Tibial artery (tissue), 4 donors: ENCODE measurements around the gene SRRM2.

Experiments used
- DNase-seq, 2 donors: peaks; one replicate each; pipeline ENCODE4 v3.0.0-alpha.2; 2019
- H3K27ac ChIP-seq, 2 donors: fragments of 200-600 bp; sonication (generic) in 1 of 2; 1 replicate in 1 of 2; 2 replicates in 1 of 2; pipeline ENCODE4 v1.5.1; 2018 to 2019; ENCODE audit warnings: mild to moderate bottlenecking in 1 of 2
- H3K27me3 ChIP-seq, 2 donors: fragments of 200-600 bp; sonication (generic) in 1 of 2; one replicate each; pipeline versions ENCODE4 v1.5.1 to v1.6.0; 2016 to 2019
- H3K36me3 ChIP-seq, 3 donors: fragments of 200-600 bp; sonication (generic) in 2 of 3; one replicate each; pipeline ENCODE4 v1.5.1; 2016 to 2019; ENCODE audit warnings: mild to moderate bottlenecking in 2 of 3
- H3K4me1 ChIP-seq, 4 donors: fragments of 200-600 bp; sonication (generic) in 2 of 4; 1 replicate in 3 of 4; 2 replicates in 1 of 4; pipeline ENCODE4 v1.5.1; 2016 to 2019
- H3K4me3 ChIP-seq, 2 donors: fragments of 200-600 bp; sonication (generic) in 1 of 2; 1 replicate in 1 of 2; 2 replicates in 1 of 2; pipeline ENCODE4 v1.5.1; 2018 to 2019; ENCODE audit warnings: mild to moderate bottlenecking in 2 of 2
- H3K9me3 ChIP-seq, 3 donors: fragments of 200-600 bp; sonication (generic) in 1 of 3; one replicate each; pipeline ENCODE4 v1.5.1; 2016 to 2019
- CTCF ChIP-seq, 2 experiments: fragments of 200-600 bp in 1 of 2; fragments of 450-650 bp in 1 of 2; IDR thresholded peaks; one replicate each; pipeline ENCODE4 v1.5.1; 2017 to 2019; ENCODE audit warnings: antibody characterized with exemption in 2 of 2, mild to moderate bottlenecking in 1 of 2, moderate library complexity in 1 of 2
- intact Hi-C: fragments of 100-400 bp; cut with DNase I; formaldehyde crosslinking; loops from one replicate; pipeline ENCODE4 v1.15.0; 2023; ENCODE audit warnings: low total_unique reads

The SRRM2 gene

GRCh38 chr16:2715966-2716885 is 36.2 kb upstream of the SRRM2 start:
- Histone ChIP-seq H3K4me3 (no peak overlapping the region), H3K36me3 (no peaks in the 10 kb centered on the region), H3K9me3 (no peaks in the 10 kb centered on the region), H3K4me1 (peaks cover 0 to 25% (median 9%) of the 10 kb centered on the region in 4 donors), H3K27ac (no peak overlapping the region), H3K27me3 (peaks cover 0 to 20% of the 10 kb centered on the region in 2 donors)
- TF ChIP-seq CTCF (IDR thresholded peaks at IDR 0.05) = no peak
- DNase-seq = peak in 1 of 2 donors; percentile 57
- intact Hi-C loops = no loop called here

- intact Hi-C loops = no loop called here
- no peak for DNase-seq
- H3K27ac ChIP-seq = no peak overlapping the region
- no peaks in the 10 kb centered on the region for H3K36me3 ChIP-seq
- no peak overlapping the region for H3K4me3 ChIP-seq
- TF ChIP-seq CTCF (IDR thresholded peaks at IDR 0.05) = no peak
- H3K4me1 ChIP-seq = peaks cover 0 to 30% (median 13%) of the 10 kb centered on the region in 4 donors
- H3K27me3 ChIP-seq = peaks cover 0 to 20% of the 10 kb centered on the region in 2 donors
- H3K9me3 ChIP-seq = no peaks in the 10 kb centered on the region
Observed at GRCh38 chr16:2716948-2717347, 35.5 kb upstream of the SRRM2 start.

GRCh38 chr16:2717383-2718263 is 34.8 kb upstream of the SRRM2 start:
- Histone ChIP-seq H3K36me3 (no peaks in the 10 kb centered on the region), H3K9me3 (no peaks in the 10 kb centered on the region), H3K4me3 (no peak overlapping the region), H3K27me3 (peaks cover 0 to 20% of the 10 kb centered on the region in 2 donors), H3K27ac (no peak overlapping the region), H3K4me1 (peaks cover 0 to 30% (median 13%) of the 10 kb centered on the region in 4 donors)
- DNase-seq = no peak
- intact Hi-C loops = no loop called here
- no peak for TF ChIP-seq CTCF (IDR thresholded peaks at IDR 0.05)

- Histone ChIP-seq H3K9me3 (no peaks in the 10 kb centered on the region), H3K4me3 (no peak overlapping the region), H3K27me3 (peaks cover 0 to 25% of the 10 kb centered on the region in 2 donors), H3K27ac (no peak overlapping the region), H3K4me1 (peaks cover 0 to 30% (median 13%) of the 10 kb centered on the region in 4 donors), H3K36me3 (no peaks in the 10 kb centered on the region)
- DNase-seq = peak in 1 of 2 donors; percentile 55
- intact Hi-C loops = no loop called here
- no peak for TF ChIP-seq CTCF (IDR thresholded peaks at IDR 0.05)
Observed at GRCh38 chr16:2719328-2720063, 32.9 kb upstream of the SRRM2 start.

- peak in 1 of 2 donors; percentile 59 for DNase-seq
- H3K4me1 ChIP-seq = peaks cover 0 to 30% (median 13%) of the 10 kb centered on the region in 4 donors
- intact Hi-C loops = no loop called here
Observed at GRCh38 chr16:2720064-2720457, 32.4 kb upstream of the SRRM2 start, which contains the start of gene PRSS27. TSS of gene PRSS27 (minus strand) at chr16:2720224. CDS start at chr16:2720160, 64 bp downstream.

More at GRCh38 chr16:2720064-2720457, 32.4 kb upstream of the SRRM2 start, which contains the start of gene PRSS27:
- Histone ChIP-seq H3K36me3 (no peaks in the 10 kb centered on the region), H3K4me3 (peak within 1 kb of the TSS; percentile 61 to 67), H3K27ac (peak within 1 kb of the TSS; percentile 50 to 55), H3K27me3 (peaks cover 0 to 30% of the 10 kb centered on the region in 2 donors), H3K9me3 (no peaks in the 10 kb centered on the region)
- no peak for TF ChIP-seq CTCF (IDR thresholded peaks at IDR 0.05)
